ENCODE measurements around the gene C12orf75. TPM values are rescaled to one million over a fixed set of nuclear protein-coding genes. Genes with fewer than 3 reads are reported as not detected.
A peak's percentile ranks its signal among the peaks of the same experiment; 100 is the strongest.

The C12orf75 gene
- total and polyA plus RNA-seq, 2 experiments from 2014 or later, result 43.9 to 69.8 TPM

DNA sequence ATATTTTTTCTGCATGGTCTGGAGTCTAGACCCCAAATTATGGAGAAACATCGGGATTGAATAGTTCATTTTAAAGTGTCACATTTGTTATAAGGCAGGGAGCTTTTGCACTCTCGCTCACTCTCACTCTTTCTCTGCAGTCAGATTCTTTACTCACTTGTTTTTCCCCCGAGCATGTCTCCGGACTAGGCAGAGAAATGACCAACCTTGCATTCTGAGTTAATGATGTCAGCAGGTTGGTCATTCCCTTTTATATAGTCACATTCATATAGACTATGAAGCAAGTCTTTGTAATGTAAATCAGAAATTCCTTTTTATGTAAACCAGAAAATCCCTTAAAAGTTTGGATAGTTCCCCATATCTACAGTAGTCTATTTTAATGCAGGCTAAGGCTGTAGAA is 4.1 kb downstream of the C12orf75 start:
- H3K27ac Mint-ChIP-seq, result no peak overlapping the region
- Histone ChIP-seq H3K4me1 (ENCODE audit: insufficient read depth) (peaks cover 46% of the 10 kb centered on the region), H3F3A (replicated peaks; ENCODE audit: low read depth) (no peaks in the 10 kb centered on the region), H3K27me3 (ENCODE audit: insufficient read depth) (peaks cover 8% of the 10 kb centered on the region), H4K20me1 (replicated peaks; ENCODE audit: insufficient read depth) (peaks cover 17% of the 10 kb centered on the region; the same call in 1 of the 2 replicates), H3K9me2 (ENCODE audit: insufficient read depth) (no peaks in the 10 kb centered on the region), H3K79me2 (replicated peaks; ENCODE audit: insufficient read depth) (peaks cover 47% of the 10 kb centered on the region), H3K27ac (ENCODE audit: low read depth) (no peak overlapping the region), H3K36me3 (ENCODE audit: insufficient read depth) (no peaks in the 10 kb centered on the region), H2AFZ (no peak overlapping the region), H3K4me2 (0 out of 2 replicates have a peak overlapping the region, but pooled peaks have one; percentile 7), H3K4me3 (no peak overlapping the region)
- H3K9me3 Mint-ChIP-seq, result no peaks in the 10 kb centered on the region
- H3K27me3 Mint-ChIP-seq (ENCODE audit: insufficient read depth, low read depth, poor library complexity), result no peaks in the 10 kb centered on the region
- peaks cover 44% of the 10 kb centered on the region for H3K4me1 Mint-ChIP-seq
- DNase-seq (ENCODE audit: low spot score), result no peak
- H3K4me3 Mint-ChIP-seq, result no peak overlapping the region
- no peak for ATAC-seq
- no peaks in the 10 kb centered on the region for H3K36me3 Mint-ChIP-seq (ENCODE audit: low read depth)
- TF ChIP-seq, protein P1, sequence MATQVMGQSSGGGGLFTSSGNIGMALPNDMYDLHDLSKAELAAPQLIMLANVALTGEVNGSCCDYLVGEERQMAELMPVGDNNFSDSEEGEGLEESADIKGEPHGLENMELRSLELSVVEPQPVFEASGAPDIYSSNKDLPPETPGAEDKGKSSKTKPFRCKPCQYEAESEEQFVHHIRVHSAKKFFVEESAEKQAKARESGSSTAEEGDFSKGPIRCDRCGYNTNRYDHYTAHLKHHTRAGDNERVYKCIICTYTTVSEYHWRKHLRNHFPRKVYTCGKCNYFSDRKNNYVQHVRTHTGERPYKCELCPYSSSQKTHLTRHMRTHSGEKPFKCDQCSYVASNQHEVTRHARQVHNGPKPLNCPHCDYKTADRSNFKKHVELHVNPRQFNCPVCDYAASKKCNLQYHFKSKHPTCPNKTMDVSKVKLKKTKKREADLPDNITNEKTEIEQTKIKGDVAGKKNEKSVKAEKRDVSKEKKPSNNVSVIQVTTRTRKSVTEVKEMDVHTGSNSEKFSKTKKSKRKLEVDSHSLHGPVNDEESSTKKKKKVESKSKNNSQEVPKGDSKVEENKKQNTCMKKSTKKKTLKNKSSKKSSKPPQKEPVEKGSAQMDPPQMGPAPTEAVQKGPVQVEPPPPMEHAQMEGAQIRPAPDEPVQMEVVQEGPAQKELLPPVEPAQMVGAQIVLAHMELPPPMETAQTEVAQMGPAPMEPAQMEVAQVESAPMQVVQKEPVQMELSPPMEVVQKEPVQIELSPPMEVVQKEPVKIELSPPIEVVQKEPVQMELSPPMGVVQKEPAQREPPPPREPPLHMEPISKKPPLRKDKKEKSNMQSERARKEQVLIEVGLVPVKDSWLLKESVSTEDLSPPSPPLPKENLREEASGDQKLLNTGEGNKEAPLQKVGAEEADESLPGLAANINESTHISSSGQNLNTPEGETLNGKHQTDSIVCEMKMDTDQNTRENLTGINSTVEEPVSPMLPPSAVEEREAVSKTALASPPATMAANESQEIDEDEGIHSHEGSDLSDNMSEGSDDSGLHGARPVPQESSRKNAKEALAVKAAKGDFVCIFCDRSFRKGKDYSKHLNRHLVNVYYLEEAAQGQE (IDR thresholded peaks at IDR 0.05; ENCODE audit: unreplicated experiment), result no peak
- TF ChIP-seq EZH2 (IDR thresholded peaks at IDR 0.05; ENCODE audit: low read depth, unreplicated experiment), result no peak
- no peak for TF ChIP-seq CREB1 (CRISPR knock-in tag; IDR thresholded peaks at IDR 0.05; ENCODE audit: low read depth)
- no peak for TF ChIP-seq EZH2phosphoT487 (IDR thresholded peaks at IDR 0.05; ENCODE audit: unreplicated experiment)
- no peak for TF ChIP-seq POLR2AphosphoS5 (IDR thresholded peaks at IDR 0.05; ENCODE audit: low read depth)
- no peak for TF ChIP-seq STAT1 (IDR thresholded peaks at IDR 0.05; ENCODE audit: unreplicated experiment)
- no peak for TF ChIP-seq ZNF114 (CRISPR knock-in tag; IDR thresholded peaks at IDR 0.05)
- no peak for TF ChIP-seq ZNF331 (CRISPR knock-in tag; IDR thresholded peaks at IDR 0.05; ENCODE audit: low read depth)
- TF ChIP-seq, protein P2, sequence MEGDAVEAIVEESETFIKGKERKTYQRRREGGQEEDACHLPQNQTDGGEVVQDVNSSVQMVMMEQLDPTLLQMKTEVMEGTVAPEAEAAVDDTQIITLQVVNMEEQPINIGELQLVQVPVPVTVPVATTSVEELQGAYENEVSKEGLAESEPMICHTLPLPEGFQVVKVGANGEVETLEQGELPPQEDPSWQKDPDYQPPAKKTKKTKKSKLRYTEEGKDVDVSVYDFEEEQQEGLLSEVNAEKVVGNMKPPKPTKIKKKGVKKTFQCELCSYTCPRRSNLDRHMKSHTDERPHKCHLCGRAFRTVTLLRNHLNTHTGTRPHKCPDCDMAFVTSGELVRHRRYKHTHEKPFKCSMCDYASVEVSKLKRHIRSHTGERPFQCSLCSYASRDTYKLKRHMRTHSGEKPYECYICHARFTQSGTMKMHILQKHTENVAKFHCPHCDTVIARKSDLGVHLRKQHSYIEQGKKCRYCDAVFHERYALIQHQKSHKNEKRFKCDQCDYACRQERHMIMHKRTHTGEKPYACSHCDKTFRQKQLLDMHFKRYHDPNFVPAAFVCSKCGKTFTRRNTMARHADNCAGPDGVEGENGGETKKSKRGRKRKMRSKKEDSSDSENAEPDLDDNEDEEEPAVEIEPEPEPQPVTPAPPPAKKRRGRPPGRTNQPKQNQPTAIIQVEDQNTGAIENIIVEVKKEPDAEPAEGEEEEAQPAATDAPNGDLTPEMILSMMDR (conservative IDR thresholded peaks at IDR 0.05; ENCODE audit: low read depth in 2 of 2), result no peak
- TF ChIP-seq JUNB (IDR thresholded peaks at IDR 0.05; ENCODE audit: unreplicated experiment), result no peak
- TF ChIP-seq, protein P3, sequence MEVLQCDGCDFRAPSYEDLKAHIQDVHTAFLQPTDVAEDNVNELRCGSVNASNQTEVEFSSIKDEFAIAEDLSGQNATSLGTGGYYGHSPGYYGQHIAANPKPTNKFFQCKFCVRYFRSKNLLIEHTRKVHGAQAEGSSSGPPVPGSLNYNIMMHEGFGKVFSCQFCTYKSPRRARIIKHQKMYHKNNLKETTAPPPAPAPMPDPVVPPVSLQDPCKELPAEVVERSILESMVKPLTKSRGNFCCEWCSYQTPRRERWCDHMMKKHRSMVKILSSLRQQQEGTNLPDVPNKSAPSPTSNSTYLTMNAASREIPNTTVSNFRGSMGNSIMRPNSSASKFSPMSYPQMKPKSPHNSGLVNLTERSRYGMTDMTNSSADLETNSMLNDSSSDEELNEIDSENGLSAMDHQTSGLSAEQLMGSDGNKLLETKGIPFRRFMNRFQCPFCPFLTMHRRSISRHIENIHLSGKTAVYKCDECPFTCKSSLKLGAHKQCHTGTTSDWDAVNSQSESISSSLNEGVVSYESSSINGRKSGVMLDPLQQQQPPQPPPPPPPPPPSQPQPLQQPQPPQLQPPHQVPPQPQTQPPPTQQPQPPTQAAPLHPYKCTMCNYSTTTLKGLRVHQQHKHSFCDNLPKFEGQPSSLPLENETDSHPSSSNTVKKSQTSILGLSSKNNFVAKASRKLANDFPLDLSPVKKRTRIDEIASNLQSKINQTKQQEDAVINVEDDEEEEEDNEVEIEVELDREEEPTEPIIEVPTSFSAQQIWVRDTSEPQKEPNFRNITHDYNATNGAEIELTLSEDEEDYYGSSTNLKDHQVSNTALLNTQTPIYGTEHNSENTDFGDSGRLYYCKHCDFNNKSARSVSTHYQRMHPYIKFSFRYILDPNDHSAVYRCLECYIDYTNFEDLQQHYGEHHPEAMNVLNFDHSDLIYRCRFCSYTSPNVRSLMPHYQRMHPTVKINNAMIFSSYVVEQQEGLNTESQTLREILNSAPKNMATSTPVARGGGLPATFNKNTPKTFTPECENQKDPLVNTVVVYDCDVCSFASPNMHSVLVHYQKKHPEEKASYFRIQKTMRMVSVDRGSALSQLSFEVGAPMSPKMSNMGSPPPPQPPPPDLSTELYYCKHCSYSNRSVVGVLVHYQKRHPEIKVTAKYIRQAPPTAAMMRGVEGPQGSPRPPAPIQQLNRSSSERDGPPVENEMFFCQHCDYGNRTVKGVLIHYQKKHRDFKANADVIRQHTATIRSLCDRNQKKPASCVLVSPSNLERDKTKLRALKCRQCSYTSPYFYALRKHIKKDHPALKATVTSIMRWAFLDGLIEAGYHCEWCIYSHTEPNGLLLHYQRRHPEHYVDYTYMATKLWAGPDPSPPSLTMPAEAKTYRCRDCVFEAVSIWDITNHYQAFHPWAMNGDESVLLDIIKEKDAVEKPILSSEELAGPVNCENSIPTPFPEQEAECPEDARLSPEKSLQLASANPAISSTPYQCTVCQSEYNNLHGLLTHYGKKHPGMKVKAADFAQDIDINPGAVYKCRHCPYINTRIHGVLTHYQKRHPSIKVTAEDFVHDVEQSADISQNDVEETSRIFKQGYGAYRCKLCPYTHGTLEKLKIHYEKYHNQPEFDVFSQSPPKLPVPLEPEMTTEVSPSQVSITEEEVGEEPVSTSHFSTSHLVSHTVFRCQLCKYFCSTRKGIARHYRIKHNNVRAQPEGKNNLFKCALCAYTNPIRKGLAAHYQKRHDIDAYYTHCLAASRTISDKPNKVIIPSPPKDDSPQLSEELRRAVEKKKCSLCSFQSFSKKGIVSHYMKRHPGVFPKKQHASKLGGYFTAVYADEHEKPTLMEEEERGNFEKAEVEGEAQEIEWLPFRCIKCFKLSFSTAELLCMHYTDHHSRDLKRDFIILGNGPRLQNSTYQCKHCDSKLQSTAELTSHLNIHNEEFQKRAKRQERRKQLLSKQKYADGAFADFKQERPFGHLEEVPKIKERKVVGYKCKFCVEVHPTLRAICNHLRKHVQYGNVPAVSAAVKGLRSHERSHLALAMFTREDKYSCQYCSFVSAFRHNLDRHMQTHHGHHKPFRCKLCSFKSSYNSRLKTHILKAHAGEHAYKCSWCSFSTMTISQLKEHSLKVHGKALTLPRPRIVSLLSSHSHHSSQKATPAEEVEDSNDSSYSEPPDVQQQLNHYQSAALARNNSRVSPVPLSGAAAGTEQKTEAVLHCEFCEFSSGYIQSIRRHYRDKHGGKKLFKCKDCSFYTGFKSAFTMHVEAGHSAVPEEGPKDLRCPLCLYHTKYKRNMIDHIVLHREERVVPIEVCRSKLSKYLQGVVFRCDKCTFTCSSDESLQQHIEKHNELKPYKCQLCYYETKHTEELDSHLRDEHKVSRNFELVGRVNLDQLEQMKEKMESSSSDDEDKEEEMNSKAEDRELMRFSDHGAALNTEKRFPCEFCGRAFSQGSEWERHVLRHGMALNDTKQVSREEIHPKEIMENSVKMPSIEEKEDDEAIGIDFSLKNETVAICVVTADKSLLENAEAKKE (CRISPR knock-in tag; IDR thresholded peaks at IDR 0.05), result no peak
- TF ChIP-seq NANOG (IDR thresholded peaks at IDR 0.05; ENCODE audit: borderline replicate concordance), result no peak
- TF ChIP-seq, protein P4, sequence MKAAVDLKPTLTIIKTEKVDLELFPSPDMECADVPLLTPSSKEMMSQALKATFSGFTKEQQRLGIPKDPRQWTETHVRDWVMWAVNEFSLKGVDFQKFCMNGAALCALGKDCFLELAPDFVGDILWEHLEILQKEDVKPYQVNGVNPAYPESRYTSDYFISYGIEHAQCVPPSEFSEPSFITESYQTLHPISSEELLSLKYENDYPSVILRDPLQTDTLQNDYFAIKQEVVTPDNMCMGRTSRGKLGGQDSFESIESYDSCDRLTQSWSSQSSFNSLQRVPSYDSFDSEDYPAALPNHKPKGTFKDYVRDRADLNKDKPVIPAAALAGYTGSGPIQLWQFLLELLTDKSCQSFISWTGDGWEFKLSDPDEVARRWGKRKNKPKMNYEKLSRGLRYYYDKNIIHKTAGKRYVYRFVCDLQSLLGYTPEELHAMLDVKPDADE (IDR thresholded peaks at IDR 0.05), result no peak

Measured in GM23338 (cell line).